ENCODE measurements around the gene MICALL2. TPM values are rescaled to one million over a fixed set of nuclear protein-coding genes. Genes with fewer than 3 reads are reported as not detected.

MICALL2 gene
- polyA plus RNA-seq, 1 of the 3 experiments (the other 2 are of a cell fraction): 38.8 TPM

DNA sequence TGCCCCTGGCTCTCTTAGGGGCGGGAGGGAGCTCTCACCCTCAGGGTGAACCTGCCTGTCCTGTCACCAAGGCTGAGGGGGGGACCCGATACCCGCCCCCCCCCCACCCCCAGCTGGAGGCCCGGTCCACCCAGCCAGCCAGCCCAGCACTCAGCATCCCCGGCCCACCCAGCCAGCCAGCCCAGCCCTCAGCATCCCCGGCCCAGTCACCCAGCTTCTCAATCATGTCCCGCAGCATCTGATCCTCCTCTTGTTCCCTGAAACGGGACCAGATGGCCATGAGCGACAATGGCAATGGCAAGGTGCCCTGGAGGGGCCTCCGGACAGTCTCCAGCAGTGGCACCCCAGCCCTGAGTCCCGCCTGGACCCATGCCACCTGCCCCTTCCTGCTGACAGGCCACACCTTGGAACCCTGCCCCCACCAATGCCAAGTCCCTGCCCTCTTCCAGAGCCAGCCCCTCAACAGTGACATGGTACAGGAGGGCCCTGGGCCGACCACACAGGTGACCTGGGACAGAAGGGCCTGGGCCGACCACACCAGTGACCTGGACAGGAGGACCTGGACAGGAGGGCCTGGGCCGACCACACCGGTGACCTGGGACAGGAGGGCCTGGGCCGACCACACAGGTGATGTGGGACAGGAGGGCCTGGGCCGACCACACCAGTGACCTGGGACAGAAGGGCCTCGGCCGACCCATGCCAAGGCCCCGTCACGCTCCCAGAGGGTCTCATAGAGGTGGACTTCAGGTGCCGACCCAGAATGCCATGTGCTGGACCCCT is 24.2 kb downstream of the MICALL2 start:
- CTCF ChIA-PET: interaction anchor here (0.6 to 10.2 kb wide), 8 partner anchors 12 to 242 kb away, joined by 3 to 175 read pairs (median 43); no protein-coding TSS in a partner anchor
- Histone ChIP-seq H3K9me2 (no peaks in the 10 kb centered on the region), H3K27me3 (ENCODE audit: insufficient read depth) (0 out of 2 replicates have a peak, but pooled peaks cover 2% of the 10 kb centered on the region), H3F3A (replicated peaks; ENCODE audit: insufficient read depth) (peaks cover 6% of the 10 kb centered on the region), H3K9me3 (no peaks in the 10 kb centered on the region), H3K36me3 (replicated peaks in 1 of 2; ENCODE audit: control insufficient read depth in 1 of 2, insufficient read depth in 2 of 2, low read length in 1 of 2) (peaks cover 0 to 14% of the 10 kb centered on the region in 2 experiments), H2AFZ (ENCODE audit: low read depth) (no peak overlapping the region), H4K20me1 (ENCODE audit: insufficient read depth) (peaks cover 29% of the 10 kb centered on the region), H3K9ac (no peak overlapping the region), H3K4me3 (ENCODE audit: low read depth in 2 of 2, low read length in 1 of 2) (no peak overlapping the region), H3K4me1 (ENCODE audit: control insufficient read depth in 1 of 2, insufficient read depth in 2 of 2, low read depth in 1 of 2, low read length in 1 of 2) (no peaks in the 10 kb centered on the region), H3K4me2 (no peak overlapping the region), H3K27ac (ENCODE audit: low read depth in 2 of 2, low read length in 1 of 2) (no peak overlapping the region), H3K79me2 (ENCODE audit: insufficient read depth) (no peaks in the 10 kb centered on the region)
- DNase-seq: no peak
- POLR2A ChIA-PET: no interaction called here
- TF ChIP-seq NFIC (IDR thresholded peaks at IDR 0.05; ENCODE audit: borderline replicate concordance) (no peak), CHD2 (IDR thresholded peaks at IDR 0.05; ENCODE audit: low read length, partially characterized antibody) (no peak), NRF1 (IDR thresholded peaks at IDR 0.05; ENCODE audit: low read depth, low read length) (no peak), SMC3 (IDR thresholded peaks at IDR 0.05; ENCODE audit: low read depth, low read length) (no peak), TCF12 (IDR thresholded peaks at IDR 0.05) (no peak), EZH2phosphoT487 (IDR thresholded peaks at IDR 0.05; ENCODE audit: borderline replicate concordance, low read depth) (no peak), FOXM1 (IDR thresholded peaks at IDR 0.05; ENCODE audit: low read depth) (no peak), RCOR1 (IDR thresholded peaks at IDR 0.05; ENCODE audit: low read length) (no peak), TAF1 (IDR thresholded peaks at IDR 0.05; ENCODE audit: borderline replicate concordance, low read depth, low read length) (no peak), SIN3A (IDR thresholded peaks at IDR 0.05; ENCODE audit: borderline replicate concordance, low read depth, low read length) (no peak), YY1 (IDR thresholded peaks at IDR 0.05; ENCODE audit: low read depth) (no peak), MEF2A (IDR thresholded peaks at IDR 0.05; ENCODE audit: borderline replicate concordance, low read depth) (no peak), GATA2 (CRISPR knock-in tag; IDR thresholded peaks at IDR 0.05) (no peak), RFX5 (IDR thresholded peaks at IDR 0.05; ENCODE audit: low read length) (no peak)
- TF ChIP-seq, protein P1, sequence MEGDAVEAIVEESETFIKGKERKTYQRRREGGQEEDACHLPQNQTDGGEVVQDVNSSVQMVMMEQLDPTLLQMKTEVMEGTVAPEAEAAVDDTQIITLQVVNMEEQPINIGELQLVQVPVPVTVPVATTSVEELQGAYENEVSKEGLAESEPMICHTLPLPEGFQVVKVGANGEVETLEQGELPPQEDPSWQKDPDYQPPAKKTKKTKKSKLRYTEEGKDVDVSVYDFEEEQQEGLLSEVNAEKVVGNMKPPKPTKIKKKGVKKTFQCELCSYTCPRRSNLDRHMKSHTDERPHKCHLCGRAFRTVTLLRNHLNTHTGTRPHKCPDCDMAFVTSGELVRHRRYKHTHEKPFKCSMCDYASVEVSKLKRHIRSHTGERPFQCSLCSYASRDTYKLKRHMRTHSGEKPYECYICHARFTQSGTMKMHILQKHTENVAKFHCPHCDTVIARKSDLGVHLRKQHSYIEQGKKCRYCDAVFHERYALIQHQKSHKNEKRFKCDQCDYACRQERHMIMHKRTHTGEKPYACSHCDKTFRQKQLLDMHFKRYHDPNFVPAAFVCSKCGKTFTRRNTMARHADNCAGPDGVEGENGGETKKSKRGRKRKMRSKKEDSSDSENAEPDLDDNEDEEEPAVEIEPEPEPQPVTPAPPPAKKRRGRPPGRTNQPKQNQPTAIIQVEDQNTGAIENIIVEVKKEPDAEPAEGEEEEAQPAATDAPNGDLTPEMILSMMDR (IDR thresholded peaks at IDR 0.05): no peak
- 87% methylated on average over 17 of the region's 22 CpGs for WGBS (ENCODE audit: low lambda C conversion rate)

DNA sequence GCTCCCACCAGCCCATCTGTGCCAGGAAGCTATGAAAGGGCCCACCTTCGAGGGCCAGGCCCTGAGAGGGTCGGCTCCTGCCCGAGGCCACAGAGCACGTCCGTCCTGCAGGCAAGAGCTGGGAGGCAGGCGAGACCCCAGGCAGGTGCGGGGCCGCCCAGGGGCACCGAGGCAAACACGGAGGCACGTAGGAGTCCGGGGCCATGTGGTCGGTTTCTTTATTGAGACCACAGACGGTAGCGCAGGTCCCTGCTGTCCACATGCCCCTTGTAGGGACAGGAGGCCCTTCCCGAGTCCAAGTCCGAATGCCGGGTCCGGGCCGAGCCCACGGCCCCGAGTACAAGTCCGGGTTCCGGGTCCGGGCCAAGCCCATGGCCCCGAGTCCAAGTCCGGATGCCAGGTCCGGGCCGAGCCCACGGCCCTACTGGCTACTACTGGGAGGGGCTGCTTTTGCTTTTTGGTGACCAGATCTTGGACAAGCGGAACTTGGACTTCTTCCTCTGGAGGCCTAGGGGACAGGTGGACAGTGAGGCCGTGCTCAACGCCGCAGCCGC is 25.0 kb downstream of the MICALL2 start:
- WGBS (ENCODE audit: low lambda C conversion rate): 85% methylated on average over 16 of the region's 35 CpGs
- no peaks in the 10 kb centered on the region for H3K9me2 ChIP-seq
- H3K4me2 ChIP-seq: no peak overlapping the region
- CTCF ChIA-PET: interaction anchor here (0.7 to 10.2 kb wide), 17 partner anchors 9 to 271 kb away, joined by 3 to 175 read pairs (median 27); no protein-coding TSS in a partner anchor
- no peaks in the 10 kb centered on the region for H3K4me1 ChIP-seq (ENCODE audit: control insufficient read depth in 1 of 2, insufficient read depth in 2 of 2, low read depth in 1 of 2, low read length in 1 of 2)
- H3K27me3 ChIP-seq (ENCODE audit: insufficient read depth): 0 out of 2 replicates have a peak, but pooled peaks cover 7% of the 10 kb centered on the region
- H3K4me3 ChIP-seq (ENCODE audit: low read depth in 2 of 2, low read length in 1 of 2): no peak overlapping the region
- DNase-seq: no peak
- H3K79me2 ChIP-seq (ENCODE audit: insufficient read depth): no peaks in the 10 kb centered on the region
- peaks cover 0 to 11% of the 10 kb centered on the region in 2 experiments for H3K36me3 ChIP-seq (replicated peaks in 1 of 2; ENCODE audit: control insufficient read depth in 1 of 2, insufficient read depth in 2 of 2, low read length in 1 of 2)
- H3F3A ChIP-seq (replicated peaks; ENCODE audit: insufficient read depth): no peaks in the 10 kb centered on the region
- no peaks in the 10 kb centered on the region for H3K9me3 ChIP-seq
- POLR2A ChIA-PET: interaction anchor here (0.6 kb wide), 1 partner anchor 32 kb away, joined by 3 read pairs; no protein-coding TSS in a partner anchor
- no peak overlapping the region for H3K9ac ChIP-seq
- peaks cover 23% of the 10 kb centered on the region for H4K20me1 ChIP-seq (ENCODE audit: insufficient read depth)
- no peak overlapping the region for H3K27ac ChIP-seq (ENCODE audit: low read depth in 2 of 2, low read length in 1 of 2)
- no peak overlapping the region for H2AFZ ChIP-seq (ENCODE audit: low read depth)
- TF ChIP-seq JUND (IDR thresholded peaks at IDR 0.05): no peak
- TF ChIP-seq, protein P2, sequence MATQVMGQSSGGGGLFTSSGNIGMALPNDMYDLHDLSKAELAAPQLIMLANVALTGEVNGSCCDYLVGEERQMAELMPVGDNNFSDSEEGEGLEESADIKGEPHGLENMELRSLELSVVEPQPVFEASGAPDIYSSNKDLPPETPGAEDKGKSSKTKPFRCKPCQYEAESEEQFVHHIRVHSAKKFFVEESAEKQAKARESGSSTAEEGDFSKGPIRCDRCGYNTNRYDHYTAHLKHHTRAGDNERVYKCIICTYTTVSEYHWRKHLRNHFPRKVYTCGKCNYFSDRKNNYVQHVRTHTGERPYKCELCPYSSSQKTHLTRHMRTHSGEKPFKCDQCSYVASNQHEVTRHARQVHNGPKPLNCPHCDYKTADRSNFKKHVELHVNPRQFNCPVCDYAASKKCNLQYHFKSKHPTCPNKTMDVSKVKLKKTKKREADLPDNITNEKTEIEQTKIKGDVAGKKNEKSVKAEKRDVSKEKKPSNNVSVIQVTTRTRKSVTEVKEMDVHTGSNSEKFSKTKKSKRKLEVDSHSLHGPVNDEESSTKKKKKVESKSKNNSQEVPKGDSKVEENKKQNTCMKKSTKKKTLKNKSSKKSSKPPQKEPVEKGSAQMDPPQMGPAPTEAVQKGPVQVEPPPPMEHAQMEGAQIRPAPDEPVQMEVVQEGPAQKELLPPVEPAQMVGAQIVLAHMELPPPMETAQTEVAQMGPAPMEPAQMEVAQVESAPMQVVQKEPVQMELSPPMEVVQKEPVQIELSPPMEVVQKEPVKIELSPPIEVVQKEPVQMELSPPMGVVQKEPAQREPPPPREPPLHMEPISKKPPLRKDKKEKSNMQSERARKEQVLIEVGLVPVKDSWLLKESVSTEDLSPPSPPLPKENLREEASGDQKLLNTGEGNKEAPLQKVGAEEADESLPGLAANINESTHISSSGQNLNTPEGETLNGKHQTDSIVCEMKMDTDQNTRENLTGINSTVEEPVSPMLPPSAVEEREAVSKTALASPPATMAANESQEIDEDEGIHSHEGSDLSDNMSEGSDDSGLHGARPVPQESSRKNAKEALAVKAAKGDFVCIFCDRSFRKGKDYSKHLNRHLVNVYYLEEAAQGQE (IDR thresholded peaks at IDR 0.05; ENCODE audit: low read depth, low read length): no peak
- TF ChIP-seq MEF2A (IDR thresholded peaks at IDR 0.05; ENCODE audit: borderline replicate concordance, low read depth): no peak
- TF ChIP-seq, protein P1 (IDR thresholded peaks at IDR 0.05): no peak
- TF ChIP-seq, protein P3, sequence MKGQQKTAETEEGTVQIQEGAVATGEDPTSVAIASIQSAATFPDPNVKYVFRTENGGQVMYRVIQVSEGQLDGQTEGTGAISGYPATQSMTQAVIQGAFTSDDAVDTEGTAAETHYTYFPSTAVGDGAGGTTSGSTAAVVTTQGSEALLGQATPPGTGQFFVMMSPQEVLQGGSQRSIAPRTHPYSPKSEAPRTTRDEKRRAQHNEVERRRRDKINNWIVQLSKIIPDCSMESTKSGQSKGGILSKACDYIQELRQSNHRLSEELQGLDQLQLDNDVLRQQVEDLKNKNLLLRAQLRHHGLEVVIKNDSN (IDR thresholded peaks at IDR 0.05; ENCODE audit: borderline replicate concordance, low read depth): no peak

All from SK-N-SH (cell line).